ENCODE data around the gene CCDC190. TPM values are rescaled to one million over a fixed set of nuclear protein-coding genes. Genes with fewer than 3 reads are reported as not detected.

The CCDC190 gene, protein sequence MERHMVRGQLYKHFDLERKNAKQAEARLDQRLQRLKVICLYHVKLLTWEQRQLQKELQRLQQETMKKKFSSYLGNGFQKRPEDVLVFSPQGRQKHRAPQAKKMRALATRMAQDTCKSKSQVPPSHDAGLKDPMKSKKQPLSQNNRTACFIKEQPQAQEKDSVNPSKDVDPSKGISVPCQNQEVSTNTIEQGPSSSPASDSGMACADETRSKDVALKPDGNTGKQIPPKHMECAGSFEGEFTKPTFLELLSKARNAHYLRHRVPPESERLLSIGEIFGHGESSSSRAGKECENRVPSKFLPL
- 0.62 TPM for total RNA-seq
- long read RNA-seq: 0 reads

- intact Hi-C loops (cut with micrococcal nuclease): no loop called here
- DNase-seq (peak; percentile 43), ATAC-seq (peak; percentile 99)
Measured at GRCh38 chr1:162861101-162861500, at the start of gene CCDC190. TSS of gene CCDC190 (minus strand) at chr1:162861175. CDS start at chr1:162859646, 1,529 bp downstream.

GRCh38 chr1:162910161-162910560, 49.2 kb upstream of the CCDC190 start:
- intact Hi-C loops (cut with micrococcal nuclease): no loop called here

GRCh38 chr1:162908780-162909179, 47.8 kb upstream of the CCDC190 start:
- no peak for DNase-seq
- intact Hi-C loops (cut with micrococcal nuclease): no loop called here
- ATAC-seq: no peak

More at GRCh38 chr1:162910161-162910560, 49.2 kb upstream of the CCDC190 start:
- DNase-seq: no peak
- ATAC-seq: no peak

- no peak for ATAC-seq
- no peak for DNase-seq
- intact Hi-C loops (cut with micrococcal nuclease): no loop called here
Measured at GRCh38 chr1:162908236-162908635, 47.3 kb upstream of the CCDC190 start.

DNA sequence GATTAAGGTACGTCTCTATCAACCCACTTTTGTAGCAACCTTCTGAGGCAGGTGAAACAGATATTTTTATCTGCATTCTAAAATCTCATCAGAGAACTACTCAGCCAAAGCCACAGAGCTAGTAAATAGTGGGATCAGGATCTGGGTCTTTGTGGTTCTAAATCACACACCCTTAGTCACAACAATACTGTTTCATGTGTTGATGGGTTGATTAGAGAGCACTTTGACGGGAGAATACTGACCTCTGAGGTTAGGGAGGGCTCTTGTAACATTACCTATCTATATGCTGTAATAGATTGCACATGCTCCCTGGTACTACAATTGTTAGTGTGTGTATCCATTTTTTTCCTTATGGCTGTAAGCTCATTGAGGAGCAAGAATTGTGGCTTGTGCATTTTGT, 45.5 kb upstream of the CCDC190 start:
- no peak for DNase-seq
- intact Hi-C loops (cut with micrococcal nuclease): no loop called here
- no peak for ATAC-seq

DNA sequence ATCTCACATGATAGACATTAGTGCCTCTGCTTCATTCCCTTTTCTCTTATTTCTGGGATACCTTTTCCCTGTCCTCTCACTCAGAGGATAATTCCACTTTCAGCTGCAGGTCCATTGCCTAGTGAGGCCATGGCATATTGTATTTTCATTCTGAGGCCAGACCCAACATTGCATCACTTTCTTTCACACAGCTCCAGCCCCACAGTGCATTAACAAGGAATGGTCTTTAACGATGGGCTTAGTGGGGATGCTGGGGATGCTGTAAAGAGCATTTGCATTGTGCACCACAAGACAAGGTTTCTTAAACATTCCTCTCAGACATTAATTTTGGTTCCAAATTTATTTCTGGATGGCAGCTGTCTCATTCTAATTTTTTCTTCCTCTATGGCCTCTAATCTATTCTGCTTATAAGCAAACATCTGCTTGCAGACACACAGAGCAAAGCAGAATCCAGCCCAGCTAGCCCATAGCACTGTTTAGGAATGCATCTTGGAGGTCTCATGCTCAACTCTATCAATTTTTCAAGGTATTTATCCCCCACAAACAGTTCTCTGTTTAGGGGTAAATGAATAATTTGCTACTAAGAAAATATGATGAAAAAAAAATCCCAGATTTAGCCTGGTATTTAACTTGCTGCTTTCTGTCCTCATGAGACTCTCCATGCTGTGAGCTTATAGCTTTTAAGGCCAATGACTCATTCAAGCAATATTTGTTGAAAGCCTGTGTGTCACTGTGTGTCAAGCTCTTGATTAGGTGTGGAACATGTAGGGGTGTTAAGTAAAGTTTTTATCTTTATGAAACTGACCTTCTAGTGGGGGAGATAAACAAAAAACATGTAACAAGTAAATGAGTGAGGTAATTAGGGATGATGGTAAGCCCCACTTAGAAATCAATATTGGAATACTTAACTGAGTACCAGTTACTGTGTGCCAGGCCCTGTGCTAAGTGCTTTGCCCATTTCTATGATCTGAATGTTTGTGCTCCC, 44.5 kb upstream of the CCDC190 start:
- DNase-seq (no peak), ATAC-seq (peak; percentile 30)
- intact Hi-C loops (cut with micrococcal nuclease): no loop called here

- DNase-seq (no peak), ATAC-seq (peak; percentile 94)
- intact Hi-C loops (cut with micrococcal nuclease): no loop called here
Measured at GRCh38 chr1:162904579-162904978, 43.6 kb upstream of the CCDC190 start.

GRCh38 chr1:162904023-162904422, 43.0 kb upstream of the CCDC190 start:
- intact Hi-C loops (cut with micrococcal nuclease): no loop called here
- DNase-seq (no peak), ATAC-seq (no peak)

GRCh38 chr1:162903246-162903645, 42.3 kb upstream of the CCDC190 start:
- ATAC-seq (no peak), DNase-seq (no peak)
- intact Hi-C loops (cut with micrococcal nuclease): no loop called here

GRCh38 chr1:162902416-162902815, 41.4 kb upstream of the CCDC190 start:
- intact Hi-C loops (cut with micrococcal nuclease): no loop called here
- ATAC-seq: no peak
- no peak for DNase-seq

DNA sequence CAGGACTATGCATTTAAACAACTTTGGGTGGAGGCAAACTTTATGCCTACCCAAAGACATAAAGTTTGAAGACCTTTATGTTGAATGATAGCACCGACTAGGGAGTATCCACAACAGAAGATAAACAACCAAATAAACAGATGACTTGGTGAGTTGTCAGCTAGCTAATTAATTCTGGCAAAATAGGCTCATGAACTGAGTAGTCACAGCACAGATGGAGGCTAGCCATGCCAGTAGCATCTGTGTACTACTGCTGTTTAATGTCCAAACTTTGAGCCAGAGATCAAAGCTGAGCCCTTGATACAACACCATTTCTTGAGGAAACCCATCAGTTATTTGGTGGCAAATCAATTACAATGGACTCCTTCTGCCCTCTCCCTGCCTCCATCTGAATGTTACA, 40.3 kb upstream of the CCDC190 start:
- DNase-seq (no peak), ATAC-seq (no peak)
- intact Hi-C loops (cut with micrococcal nuclease): no loop called here

DNA sequence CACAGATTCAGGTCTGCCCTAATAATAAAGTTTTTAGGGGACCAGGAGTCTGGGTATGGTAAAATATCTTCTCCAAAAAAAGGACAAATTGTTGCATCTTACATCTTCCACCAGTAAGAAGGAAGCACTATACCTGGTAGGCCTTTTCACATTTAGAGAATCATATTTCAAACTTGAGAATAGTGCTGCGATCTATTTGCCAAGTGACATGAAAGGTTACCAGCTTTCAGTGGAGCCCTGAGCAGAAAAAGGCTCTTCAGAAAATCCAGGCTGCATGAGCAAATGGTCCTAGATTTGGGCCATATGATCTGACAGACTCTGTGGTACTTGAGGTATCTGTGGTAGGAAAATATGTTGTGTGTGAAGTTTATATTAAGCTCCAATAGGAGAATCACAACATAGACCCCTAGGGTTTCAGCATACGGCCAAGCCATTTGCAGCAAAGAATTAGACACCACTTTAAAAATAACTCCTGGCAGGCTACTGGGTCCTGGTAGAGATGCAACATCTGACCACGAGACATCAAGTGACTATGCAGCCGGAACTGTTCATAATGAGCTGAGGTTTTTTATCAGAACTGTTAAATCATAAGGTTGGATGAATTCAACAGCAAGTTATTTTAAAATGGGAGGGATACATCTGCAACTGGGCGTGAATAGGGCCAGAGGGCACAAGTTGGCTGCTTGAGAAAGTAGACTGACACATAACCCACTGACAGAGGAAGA, 38.6 kb upstream of the CCDC190 start:
- DNase-seq (no peak), ATAC-seq (peak; percentile 82)
- intact Hi-C loops (cut with micrococcal nuclease): no loop called here

GRCh38 chr1:162893612-162893908, 32.6 kb upstream of the CCDC190 start:
- intact Hi-C loops (cut with micrococcal nuclease): no loop called here
- no peak for DNase-seq

GRCh38 chr1:162892906-162893611, 32.1 kb upstream of the CCDC190 start:
- DNase-seq: no peak
- no peak for ATAC-seq
- intact Hi-C loops (cut with micrococcal nuclease): no loop called here

More at GRCh38 chr1:162893612-162893908, 32.6 kb upstream of the CCDC190 start:
- ATAC-seq: no peak

GRCh38 chr1:162889989-162890388, 29.0 kb upstream of the CCDC190 start:
- DNase-seq: no peak
- peak; percentile 80 for ATAC-seq
- intact Hi-C loops (cut with micrococcal nuclease): no loop called here

DNA sequence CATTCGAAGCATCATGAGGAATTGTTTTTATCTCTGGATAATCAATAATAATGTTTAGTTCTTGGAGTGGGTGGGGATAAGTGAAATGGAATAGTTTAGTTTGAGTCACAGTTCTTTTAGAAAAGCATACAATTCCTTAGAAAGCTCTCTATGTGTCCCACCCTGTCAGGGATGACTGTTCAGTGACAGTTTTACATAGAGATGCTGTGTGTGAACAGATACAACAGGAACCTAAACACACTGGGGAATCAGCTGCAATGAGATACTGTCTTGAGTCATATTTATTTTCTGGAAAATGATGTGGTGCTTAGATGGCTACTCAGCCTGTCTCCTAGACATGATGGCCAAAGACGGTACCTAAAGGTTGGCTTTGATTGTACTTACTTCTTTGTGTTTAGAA, 25.7 kb upstream of the CCDC190 start:
- intact Hi-C loops (cut with micrococcal nuclease): no loop called here
- no peak for ATAC-seq

GRCh38 chr1:162885265-162885664, 24.3 kb upstream of the CCDC190 start:
- ATAC-seq: no peak
- intact Hi-C loops (cut with micrococcal nuclease): no loop called here
- no peak for DNase-seq

More for the DNA sequence above, 25.7 kb upstream of the CCDC190 start:
- no peak for DNase-seq

- no peak for ATAC-seq
- intact Hi-C loops (cut with micrococcal nuclease): no loop called here
- no peak for DNase-seq
Measured at GRCh38 chr1:162884831-162885230, 23.9 kb upstream of the CCDC190 start.

GRCh38 chr1:162882248-162882674, 21.3 kb upstream of the CCDC190 start:
- ATAC-seq (no peak), DNase-seq (no peak)
- intact Hi-C loops (cut with micrococcal nuclease): no loop called here

Measured in left ventricle myocardium superior (tissue), 1 donor.